SK-N-SH (cell line): ENCODE measurements around the gene AHSG. TPM values are rescaled to one million over a fixed set of nuclear protein-coding genes. Genes with fewer than 3 reads are reported as not detected.

ENCODE experiments used
- CTCF ChIA-PET: fragments of 300-600, 350-600 bp; formaldehyde crosslinking; extraction: SDS; loops from one replicate; lab custom pipeline; 2021; lab: Yijun Ruan, JAX
- POLR2A ChIA-PET: fragments of 350-600 bp; sonication (Branson Sonifier 250); formaldehyde crosslinking; extraction: SDS; loops from one replicate; lab custom pipeline; 2020; ENCODE audit warnings: antibody characterized with exemption, inconsistent platforms; lab: Yijun Ruan, JAX
- DNase-seq: peaks from one replicate; pipeline ENCODE4 v3.0.0; 2012
- H2AFZ ChIP-seq: fragments of 200-600 bp; sonication (generic); 2 replicates; pipeline ENCODE4 v1.8.1; 2016; ENCODE audit warnings: antibody characterized with exemption, mild to moderate bottlenecking, low read depth
- H3F3A ChIP-seq: fragments of 200-600 bp; sonication (generic); replicated peaks from 2 replicates; pipeline ENCODE3; 2016; ENCODE audit warnings: antibody characterized with exemption, mild to moderate bottlenecking; ENCODE audit not compliant: insufficient read depth
- H3K27ac ChIP-seq, 2 experiments: fragments of 200-500 bp in 1 of 2; fragments of 200-600 bp in 1 of 2; sonication (Bioruptor generic) in 1 of 2; sonication (generic), shearing (Covaris generic) in 1 of 2; 2 replicates each; pipeline versions ENCODE4 v1.5.1 to v1.6.1; 2014 to 2016; ENCODE audit warnings: low read depth in 2 of 2, inconsistent platforms in 1 of 2, low read length in 1 of 2, mild to moderate bottlenecking in 1 of 2, mixed read lengths in 1 of 2
- H3K27me3 ChIP-seq: fragments of 200-600 bp; sonication (generic), shearing (Covaris generic); 2 replicates; pipeline ENCODE4 v1.6.1; 2016; ENCODE audit warnings: mixed run types; ENCODE audit not compliant: insufficient read depth
- H3K36me3 ChIP-seq, 2 experiments: fragments of 200-500 bp in 1 of 2; fragments of 200-600 bp in 1 of 2; sonication (Bioruptor generic) in 1 of 2; sonication (generic) in 1 of 2; replicated peaks in 1 of 2; 2 replicates each; pipeline versions ENCODE3 to v1.5.1; 2014 to 2016; ENCODE audit warnings: low read length in 1 of 2, mild to moderate bottlenecking in 1 of 2; ENCODE audit not compliant: insufficient read depth in 2 of 2, control insufficient read depth in 1 of 2
- H3K4me1 ChIP-seq, 2 experiments: fragments of 200-500 bp in 1 of 2; fragments of 200-600 bp in 1 of 2; sonication (Bioruptor generic) in 1 of 2; sonication (generic), shearing (Covaris generic) in 1 of 2; 2 replicates each; pipeline versions ENCODE4 v1.5.1 to v1.6.1; 2014 to 2016; ENCODE audit warnings: low read depth in 1 of 2, low read length in 1 of 2, mixed run types in 1 of 2; ENCODE audit not compliant: insufficient read depth in 2 of 2, control insufficient read depth in 1 of 2
- H3K4me2 ChIP-seq: fragments of 200-600 bp; sonication (generic), shearing (Covaris generic); 2 replicates; pipeline ENCODE4 v1.6.1; 2017; ENCODE audit warnings: mixed run types
- H3K4me3 ChIP-seq, 2 experiments: fragments of 200-500 bp in 1 of 2; fragments of 200-600 bp in 1 of 2; sonication (Bioruptor generic) in 1 of 2; sonication (generic), shearing (Covaris generic) in 1 of 2; 2 replicates each; pipeline versions ENCODE4 v1.5.1 to v1.8.1; 2014 to 2016; ENCODE audit warnings: low read depth in 2 of 2, inconsistent platforms in 1 of 2, low read length in 1 of 2, mild to moderate bottlenecking in 1 of 2, mixed read lengths in 1 of 2, moderate library complexity in 1 of 2
- H3K79me2 ChIP-seq: fragments of 200-600 bp; sonication (generic); 2 replicates; pipeline ENCODE4 v1.8.1; 2017; ENCODE audit warnings: mild to moderate bottlenecking; ENCODE audit not compliant: insufficient read depth
- H3K9ac ChIP-seq: fragments of 200-600 bp; sonication (generic); 2 replicates; pipeline ENCODE4 v1.6.1; 2017; ENCODE audit warnings: mixed run types
- H3K9me2 ChIP-seq: fragments of 200-600 bp; sonication (generic); 2 replicates; pipeline ENCODE4 v1.6.1; 2017; ENCODE audit warnings: mixed run types
- H3K9me3 ChIP-seq: fragments of 200-600 bp; sonication (generic); 2 replicates; pipeline ENCODE4 v1.6.1; 2017; ENCODE audit warnings: mixed run types, mild to moderate bottlenecking, moderate library complexity
- H4K20me1 ChIP-seq: fragments of 200-600 bp; sonication (generic); 2 replicates; pipeline ENCODE4 v1.6.1; 2017; ENCODE audit warnings: mild to moderate bottlenecking, mixed run types; ENCODE audit not compliant: insufficient read depth
- ELF1 ChIP-seq: IDR thresholded peaks from 2 replicates; pipeline ENCODE4 v1.4.0; 2012
- EP300 ChIP-seq, 2 experiments: IDR thresholded peaks; 2 replicates each; pipeline versions ENCODE4 v1.4.0 to v1.6.1; 2012; ENCODE audit warnings: borderline replicate concordance in 1 of 2, low read depth in 1 of 2, low read length in 1 of 2
- EZH2phosphoT487 ChIP-seq: fragments of 200-600 bp; sonication (generic); IDR thresholded peaks from 2 replicates; pipeline ENCODE4 v1.6.1; 2017; ENCODE audit warnings: low read depth, mixed run types, mild to moderate bottlenecking, antibody characterized with exemption, moderate library complexity, borderline replicate concordance
- FOXJ3 ChIP-seq: sonication (generic); formaldehyde crosslinking; IDR thresholded peaks from 2 replicates; pipeline ENCODE4 v1.5.1; 2020; ENCODE audit warnings: mild to moderate bottlenecking, missing genetic modification reagents
- FOXM1 ChIP-seq: IDR thresholded peaks from 2 replicates; pipeline ENCODE4 v1.4.0; 2012; ENCODE audit warnings: low read depth, mild to moderate bottlenecking
- GABPA ChIP-seq: IDR thresholded peaks from 2 replicates; pipeline ENCODE4 v1.4.0; 2012; ENCODE audit warnings: low read depth, mild to moderate bottlenecking
- POLR2AphosphoS5 ChIP-seq: IDR thresholded peaks from 2 replicates; pipeline ENCODE4 v1.6.1; 2012; ENCODE audit warnings: low read depth, low read length
- RFX5 ChIP-seq: IDR thresholded peaks from 2 replicates; pipeline ENCODE4 v1.6.1; 2012; ENCODE audit warnings: mild to moderate bottlenecking, improper control_type of control experiment, low read length
- SIN3A ChIP-seq: IDR thresholded peaks from 2 replicates; pipeline ENCODE4 v1.6.1; 2012; ENCODE audit warnings: low read depth, mild to moderate bottlenecking, low read length, moderate library complexity, borderline replicate concordance
- TAF1 ChIP-seq: IDR thresholded peaks from 2 replicates; pipeline ENCODE4 v1.6.1; 2012; ENCODE audit warnings: low read depth, mild to moderate bottlenecking, low read length, moderate library complexity, borderline replicate concordance
- TEAD4 ChIP-seq: IDR thresholded peaks from 2 replicates; pipeline ENCODE4 v1.4.0; 2012; ENCODE audit warnings: mild to moderate bottlenecking, borderline replicate concordance; ENCODE audit not compliant: insufficient read depth
- WGBS: methylation state at CpG from one replicate; pipeline ENCODE4 v1.1.6; 2017; ENCODE audit warnings: low lambda C conversion rate; 5-methylcytosine and 5-hydroxymethylcytosine counted together
- polyA plus RNA-seq, 3 experiments: library from polyadenylated mRNA; depleted of rRNA; stranded (reverse); fragments of >200 nt; gene quantifications; 2 replicates each; pipeline ENCODE4 v1.2.3, GENCODE V29; 2012
- TF ChIP-seq, protein P1 (sequence below): IDR thresholded peaks from 2 replicates; pipeline ENCODE4 v1.4.0; 2012; ENCODE audit warnings: low read depth, borderline replicate concordance
- TF ChIP-seq, protein P2 (sequence below): fragments of 150-350 bp; IDR thresholded peaks from 2 replicates; pipeline ENCODE4 v1.6.1; 2017; ENCODE audit warnings: antibody characterized with exemption, low read length, low read depth, borderline replicate concordance
- TF ChIP-seq, protein P3 (sequence below): fragments of 150-350 bp; IDR thresholded peaks from 2 replicates; pipeline ENCODE4 v1.6.1; 2016; ENCODE audit warnings: mild to moderate bottlenecking, low read depth, low read length
- TF ChIP-seq, protein P4 (sequence below): IDR thresholded peaks from 2 replicates; pipeline ENCODE4 v1.4.0; 2012; ENCODE audit warnings: low read depth
- TF ChIP-seq, protein P5 (sequence below): IDR thresholded peaks from 2 replicates; pipeline ENCODE4 v1.6.1; 2012; ENCODE audit warnings: mild to moderate bottlenecking, low read depth, low read length, moderate library complexity

The AHSG gene
- polyA plus RNA-seq, 1 of the 3 experiments (the other 2 are of a cell fraction) = not detected

DNA sequence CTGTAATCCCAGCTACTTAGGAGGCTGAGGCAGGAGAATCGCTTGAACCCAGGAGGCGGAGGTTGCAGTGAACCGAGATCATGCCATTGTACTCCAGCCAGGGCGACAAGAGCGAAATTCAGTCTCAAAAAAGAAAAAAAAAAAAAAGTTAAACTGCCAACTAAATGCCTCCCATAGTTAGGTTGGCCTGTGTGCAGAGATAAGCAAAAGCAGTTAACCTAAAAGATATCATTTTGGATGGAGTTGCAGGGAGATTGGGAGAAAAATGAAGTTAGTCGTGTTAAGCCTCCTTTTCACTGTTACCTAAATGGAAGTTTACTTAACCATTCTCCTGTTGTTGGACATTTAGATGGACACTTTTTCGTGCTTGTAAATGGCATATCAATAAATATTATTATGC is 15.9 kb downstream of the AHSG start (continued):
- no peak for TF ChIP-seq FOXJ3 (CRISPR knock-in tag)
- TF ChIP-seq, all 33 proteins: peak for 0

DNA sequence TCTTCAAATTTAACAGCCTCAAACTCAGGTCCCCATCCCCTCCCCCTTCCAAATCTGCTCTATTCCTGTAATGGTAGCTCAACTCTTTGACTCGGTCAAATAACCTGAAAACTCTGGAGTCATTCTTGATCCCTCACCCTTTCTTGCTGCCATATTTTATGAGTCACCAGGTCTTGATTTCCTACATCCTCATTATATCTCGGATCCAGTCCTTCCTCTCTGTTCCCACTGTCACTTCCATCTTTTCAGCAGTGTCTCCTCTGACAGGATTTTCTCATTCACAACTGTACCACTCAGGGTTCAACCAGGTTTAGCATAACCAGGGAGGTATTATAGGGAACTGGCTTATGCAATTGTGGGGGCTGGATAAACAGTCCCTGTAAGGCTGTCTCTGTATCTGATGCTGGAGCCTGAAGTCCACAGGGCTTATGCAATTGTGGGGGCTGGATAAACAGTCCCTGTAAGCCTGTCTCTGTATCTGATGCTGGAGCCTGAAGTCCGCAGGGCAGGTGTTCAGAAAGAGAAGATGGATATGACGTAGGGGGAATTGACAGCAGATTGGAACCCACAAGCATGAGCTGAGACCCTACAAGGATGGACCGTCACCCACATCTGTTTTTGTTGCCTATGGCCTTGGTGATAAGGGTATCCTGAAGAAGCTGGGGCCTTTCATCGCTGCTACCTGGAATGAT is 18.2 kb downstream of the AHSG start:
- no peaks in the 10 kb centered on the region for H3F3A ChIP-seq
- POLR2A ChIA-PET = no interaction called here
- CTCF ChIA-PET = interaction anchor here (1.3 to 3.4 kb wide), 2 partner anchors 14 to 16 kb away, joined by 8 to 16 read pairs; no protein-coding TSS in a partner anchor
- H3K9me3 ChIP-seq = no peaks in the 10 kb centered on the region
- 22% methylated on average over 6 of the region's 6 CpGs for WGBS
- no peak overlapping the region for H3K27ac ChIP-seq
- H2AFZ ChIP-seq = no peak overlapping the region
- H3K4me1 ChIP-seq = no peaks in the 10 kb centered on the region
- DNase-seq = no peak
- no peak overlapping the region for H3K4me3 ChIP-seq
- peaks cover under 1% of the 10 kb centered on the region; the same call in 1 of the 2 replicates for H3K27me3 ChIP-seq
- no peaks in the 10 kb centered on the region for H3K79me2 ChIP-seq
- TF ChIP-seq, protein P1, sequence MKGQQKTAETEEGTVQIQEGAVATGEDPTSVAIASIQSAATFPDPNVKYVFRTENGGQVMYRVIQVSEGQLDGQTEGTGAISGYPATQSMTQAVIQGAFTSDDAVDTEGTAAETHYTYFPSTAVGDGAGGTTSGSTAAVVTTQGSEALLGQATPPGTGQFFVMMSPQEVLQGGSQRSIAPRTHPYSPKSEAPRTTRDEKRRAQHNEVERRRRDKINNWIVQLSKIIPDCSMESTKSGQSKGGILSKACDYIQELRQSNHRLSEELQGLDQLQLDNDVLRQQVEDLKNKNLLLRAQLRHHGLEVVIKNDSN = no peak
- TF ChIP-seq, protein P2, sequence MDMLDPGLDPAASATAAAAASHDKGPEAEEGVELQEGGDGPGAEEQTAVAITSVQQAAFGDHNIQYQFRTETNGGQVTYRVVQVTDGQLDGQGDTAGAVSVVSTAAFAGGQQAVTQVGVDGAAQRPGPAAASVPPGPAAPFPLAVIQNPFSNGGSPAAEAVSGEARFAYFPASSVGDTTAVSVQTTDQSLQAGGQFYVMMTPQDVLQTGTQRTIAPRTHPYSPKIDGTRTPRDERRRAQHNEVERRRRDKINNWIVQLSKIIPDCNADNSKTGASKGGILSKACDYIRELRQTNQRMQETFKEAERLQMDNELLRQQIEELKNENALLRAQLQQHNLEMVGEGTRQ = no peak
- TF ChIP-seq POLR2AphosphoS5 = no peak
- TF ChIP-seq, protein P3, sequence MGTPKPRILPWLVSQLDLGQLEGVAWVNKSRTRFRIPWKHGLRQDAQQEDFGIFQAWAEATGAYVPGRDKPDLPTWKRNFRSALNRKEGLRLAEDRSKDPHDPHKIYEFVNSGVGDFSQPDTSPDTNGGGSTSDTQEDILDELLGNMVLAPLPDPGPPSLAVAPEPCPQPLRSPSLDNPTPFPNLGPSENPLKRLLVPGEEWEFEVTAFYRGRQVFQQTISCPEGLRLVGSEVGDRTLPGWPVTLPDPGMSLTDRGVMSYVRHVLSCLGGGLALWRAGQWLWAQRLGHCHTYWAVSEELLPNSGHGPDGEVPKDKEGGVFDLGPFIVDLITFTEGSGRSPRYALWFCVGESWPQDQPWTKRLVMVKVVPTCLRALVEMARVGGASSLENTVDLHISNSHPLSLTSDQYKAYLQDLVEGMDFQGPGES = no peak
- TF ChIP-seq GABPA = no peak
- TF ChIP-seq EZH2phosphoT487 = no peak
- no peak for TF ChIP-seq FOXJ3 (CRISPR knock-in tag)
- TF ChIP-seq FOXM1 = no peak
- H3K9me2 ChIP-seq = no peaks in the 10 kb centered on the region
- no peak overlapping the region for H3K4me2 ChIP-seq
- H3K9ac ChIP-seq = no peak overlapping the region
- H4K20me1 ChIP-seq = no peaks in the 10 kb centered on the region
- no peaks in the 10 kb centered on the region for H3K36me3 ChIP-seq

DNA sequence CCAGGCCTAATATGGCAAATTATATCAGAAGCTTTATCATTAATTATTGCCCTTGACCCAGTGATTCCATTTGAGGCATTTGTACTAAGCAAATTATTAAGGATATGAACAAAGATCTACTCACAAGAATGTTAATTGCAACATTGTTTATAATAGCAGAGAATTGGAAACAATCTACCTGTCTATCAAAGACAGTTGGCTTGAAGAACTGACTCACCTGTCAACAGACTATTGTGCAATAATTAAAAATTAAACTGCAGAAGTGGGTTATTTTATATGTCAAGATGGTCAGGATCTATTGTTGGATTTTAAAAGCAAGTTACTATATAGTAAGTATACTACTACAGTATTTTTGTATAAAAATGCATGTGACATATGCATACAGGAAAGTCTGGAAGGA is 20.6 kb downstream of the AHSG start:
- no peak overlapping the region for H2AFZ ChIP-seq
- ChIA-PET CTCF (interaction anchor here (2.9 kb wide), 1 partner anchor 18 kb away, joined by 11 read pairs; no protein-coding TSS in a partner anchor), POLR2A (no interaction called here)
- H3K9me2 ChIP-seq = no peaks in the 10 kb centered on the region
- no peaks in the 10 kb centered on the region for H3K36me3 ChIP-seq
- H3K4me3 ChIP-seq = no peak overlapping the region
- no peak overlapping the region for H3K4me2 ChIP-seq
- no peaks in the 10 kb centered on the region for H3K79me2 ChIP-seq
- no peaks in the 10 kb centered on the region for H3K9me3 ChIP-seq
- H4K20me1 ChIP-seq = no peaks in the 10 kb centered on the region
- peaks cover 15% of the 10 kb centered on the region; the same call in 1 of the 2 replicates for H3K27me3 ChIP-seq
- no peak overlapping the region for H3K27ac ChIP-seq
- DNase-seq = no peak
- H3K9ac ChIP-seq = no peak overlapping the region
- H3K4me1 ChIP-seq = no peaks in the 10 kb centered on the region
- no peaks in the 10 kb centered on the region for H3F3A ChIP-seq
- TF ChIP-seq GABPA (no peak), EP300 (IDR thresholded peaks at IDR 0.05; ENCODE audit: borderline replicate concordance in 1 of 2, low read depth in 1 of 2, low read length in 1 of 2) (no peak), ELF1 (no peak), SIN3A (no peak), TAF1 (no peak), RFX5 (no peak), TEAD4 (no peak)
- TF ChIP-seq, protein P4, sequence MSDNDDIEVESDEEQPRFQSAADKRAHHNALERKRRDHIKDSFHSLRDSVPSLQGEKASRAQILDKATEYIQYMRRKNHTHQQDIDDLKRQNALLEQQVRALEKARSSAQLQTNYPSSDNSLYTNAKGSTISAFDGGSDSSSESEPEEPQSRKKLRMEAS = no peak
- TF ChIP-seq, protein P5, sequence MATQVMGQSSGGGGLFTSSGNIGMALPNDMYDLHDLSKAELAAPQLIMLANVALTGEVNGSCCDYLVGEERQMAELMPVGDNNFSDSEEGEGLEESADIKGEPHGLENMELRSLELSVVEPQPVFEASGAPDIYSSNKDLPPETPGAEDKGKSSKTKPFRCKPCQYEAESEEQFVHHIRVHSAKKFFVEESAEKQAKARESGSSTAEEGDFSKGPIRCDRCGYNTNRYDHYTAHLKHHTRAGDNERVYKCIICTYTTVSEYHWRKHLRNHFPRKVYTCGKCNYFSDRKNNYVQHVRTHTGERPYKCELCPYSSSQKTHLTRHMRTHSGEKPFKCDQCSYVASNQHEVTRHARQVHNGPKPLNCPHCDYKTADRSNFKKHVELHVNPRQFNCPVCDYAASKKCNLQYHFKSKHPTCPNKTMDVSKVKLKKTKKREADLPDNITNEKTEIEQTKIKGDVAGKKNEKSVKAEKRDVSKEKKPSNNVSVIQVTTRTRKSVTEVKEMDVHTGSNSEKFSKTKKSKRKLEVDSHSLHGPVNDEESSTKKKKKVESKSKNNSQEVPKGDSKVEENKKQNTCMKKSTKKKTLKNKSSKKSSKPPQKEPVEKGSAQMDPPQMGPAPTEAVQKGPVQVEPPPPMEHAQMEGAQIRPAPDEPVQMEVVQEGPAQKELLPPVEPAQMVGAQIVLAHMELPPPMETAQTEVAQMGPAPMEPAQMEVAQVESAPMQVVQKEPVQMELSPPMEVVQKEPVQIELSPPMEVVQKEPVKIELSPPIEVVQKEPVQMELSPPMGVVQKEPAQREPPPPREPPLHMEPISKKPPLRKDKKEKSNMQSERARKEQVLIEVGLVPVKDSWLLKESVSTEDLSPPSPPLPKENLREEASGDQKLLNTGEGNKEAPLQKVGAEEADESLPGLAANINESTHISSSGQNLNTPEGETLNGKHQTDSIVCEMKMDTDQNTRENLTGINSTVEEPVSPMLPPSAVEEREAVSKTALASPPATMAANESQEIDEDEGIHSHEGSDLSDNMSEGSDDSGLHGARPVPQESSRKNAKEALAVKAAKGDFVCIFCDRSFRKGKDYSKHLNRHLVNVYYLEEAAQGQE = no peak
